Endothelial cell of umbilical vein (primary cell): ENCODE measurements around the gene PDLIM5.

Source experiments
- EZH2 ChIP-seq: IDR thresholded peaks from 2 replicates; pipeline ENCODE4 v1.6.1; 2012; ENCODE audit warnings: borderline replicate concordance, low read depth, mild to moderate bottlenecking, moderate library complexity, low read length, inconsistent platforms; ENCODE audit not compliant: severe bottlenecking
- FOS ChIP-seq: IDR thresholded peaks from 2 replicates; pipeline ENCODE4 v1.6.1; 2011; ENCODE audit warnings: mild to moderate bottlenecking, low read length, moderate library complexity, borderline replicate concordance; ENCODE audit not compliant: insufficient read depth
- GATA2 ChIP-seq: IDR thresholded peaks from 2 replicates; pipeline ENCODE4 v1.7.0; 2011; ENCODE audit warnings: low read depth, mild to moderate bottlenecking, moderate library complexity, mixed read lengths, low read length; ENCODE audit not compliant: insufficient read length, insufficient read depth
- POLR2A ChIP-seq: IDR thresholded peaks from 2 replicates; pipeline ENCODE4 v1.6.1; 2012; ENCODE audit warnings: low read depth, mild to moderate bottlenecking, control low read depth, low read length
- POLR2AphosphoS5 ChIP-seq: IDR thresholded peaks from 2 replicates; pipeline ENCODE4 v1.6.1; 2012; ENCODE audit warnings: low read depth, mild to moderate bottlenecking, control low read depth, low read length, moderate library complexity; ENCODE audit not compliant: insufficient read depth
- TF ChIP-seq, protein P1 (sequence below), 2 donors: IDR thresholded peaks; 1 replicate in 1 of 2; 2 replicates in 1 of 2; pipeline ENCODE4 v1.5.1; 2011; ENCODE audit warnings: low read length in 2 of 2, mild to moderate bottlenecking in 2 of 2, moderate library complexity in 2 of 2, control low read depth in 1 of 2, inconsistent platforms in 1 of 2, low read depth in 1 of 2; ENCODE audit not compliant: insufficient read depth in 1 of 2; ENCODE audit errors: extremely low read depth in 1 of 2
- TF ChIP-seq, protein P2 (sequence below): IDR thresholded peaks from 2 replicates; pipeline ENCODE4 v1.6.1; 2011; ENCODE audit not compliant: insufficient read depth, insufficient read length

- TF ChIP-seq FOS, result peak; percentile 20
- TF ChIP-seq, protein P1, sequence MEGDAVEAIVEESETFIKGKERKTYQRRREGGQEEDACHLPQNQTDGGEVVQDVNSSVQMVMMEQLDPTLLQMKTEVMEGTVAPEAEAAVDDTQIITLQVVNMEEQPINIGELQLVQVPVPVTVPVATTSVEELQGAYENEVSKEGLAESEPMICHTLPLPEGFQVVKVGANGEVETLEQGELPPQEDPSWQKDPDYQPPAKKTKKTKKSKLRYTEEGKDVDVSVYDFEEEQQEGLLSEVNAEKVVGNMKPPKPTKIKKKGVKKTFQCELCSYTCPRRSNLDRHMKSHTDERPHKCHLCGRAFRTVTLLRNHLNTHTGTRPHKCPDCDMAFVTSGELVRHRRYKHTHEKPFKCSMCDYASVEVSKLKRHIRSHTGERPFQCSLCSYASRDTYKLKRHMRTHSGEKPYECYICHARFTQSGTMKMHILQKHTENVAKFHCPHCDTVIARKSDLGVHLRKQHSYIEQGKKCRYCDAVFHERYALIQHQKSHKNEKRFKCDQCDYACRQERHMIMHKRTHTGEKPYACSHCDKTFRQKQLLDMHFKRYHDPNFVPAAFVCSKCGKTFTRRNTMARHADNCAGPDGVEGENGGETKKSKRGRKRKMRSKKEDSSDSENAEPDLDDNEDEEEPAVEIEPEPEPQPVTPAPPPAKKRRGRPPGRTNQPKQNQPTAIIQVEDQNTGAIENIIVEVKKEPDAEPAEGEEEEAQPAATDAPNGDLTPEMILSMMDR (IDR thresholded peaks at IDR 0.05; ENCODE audit: extremely low read depth in 1 of 2, insufficient read depth in 1 of 2, low read depth in 1 of 2, low read length in 2 of 2), result no peak
- no peak for TF ChIP-seq POLR2A
- peak; percentile 8 for TF ChIP-seq GATA2
- TF ChIP-seq POLR2AphosphoS5, result no peak
- no peak for TF ChIP-seq EZH2
- TF ChIP-seq, protein P2, sequence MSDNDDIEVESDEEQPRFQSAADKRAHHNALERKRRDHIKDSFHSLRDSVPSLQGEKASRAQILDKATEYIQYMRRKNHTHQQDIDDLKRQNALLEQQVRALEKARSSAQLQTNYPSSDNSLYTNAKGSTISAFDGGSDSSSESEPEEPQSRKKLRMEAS, result no peak
These were observed 39.6 kb downstream of the PDLIM5 start for GRCh38 chr4:94491322-94491721.
